Activated CD8-positive, alpha-beta memory T cell treated with anti-CD3 and anti-CD28 coated beads for 36 hours (primary cell): Measurements from ENCODE around the gene PTGIS. TPM values are rescaled to one million over a fixed set of nuclear protein-coding genes. Genes with fewer than 3 reads are reported as not detected.

Experiments
- CTCF ChIA-PET: fragments of 350-600 bp; sonication (Branson Sonifier 250); formaldehyde crosslinking; loops from one replicate; lab custom pipeline; 2021; ENCODE audit warnings: antibody characterized with exemption; lab: Charles Lee
- POLR2A ChIA-PET: fragments of 350-600 bp; sonication (Branson Sonifier 250); formaldehyde crosslinking; loops from one replicate; lab custom pipeline; 2021; ENCODE audit warnings: antibody characterized with exemption; lab: Charles Lee
- total RNA-seq, 2 experiments: library from RNA; stranded (reverse); gene quantifications; one replicate each; pipeline ENCODE4 v1.2.3, GENCODE V29; 2021

The PTGIS gene
- total RNA-seq, 2 experiments from 2014 or later = 7.9 to 8.2 TPM

- ChIA-PET CTCF (interaction anchor here (1.5 kb wide), 1 partner anchor 31 kb away, joined by 3 read pairs; no protein-coding TSS in a partner anchor), POLR2A (no interaction called here)
Measured at GRCh38 chr20:49503176-49503575, 64.8 kb downstream of the PTGIS start.

- CTCF ChIA-PET = interaction anchor here (0.7 kb wide), 1 partner anchor 1976 kb away, joined by 3 read pairs; no protein-coding TSS in a partner anchor
- POLR2A ChIA-PET = no interaction called here
Measured at GRCh38 chr20:49501917-49502316, 66.0 kb downstream of the PTGIS start.

GRCh38 chr20:49497398-49497669, 70.6 kb downstream of the PTGIS start:
- POLR2A ChIA-PET = no interaction called here
- CTCF ChIA-PET = interaction anchor here (0.8 to 0.9 kb wide), 2 partner anchors 12 to 13 kb away, joined by 3 read pairs; no protein-coding TSS in a partner anchor

- ChIA-PET CTCF (interaction anchor here (0.8 to 0.9 kb wide), 2 partner anchors 12 to 13 kb away, joined by 3 read pairs; no protein-coding TSS in a partner anchor), POLR2A (no interaction called here)
Measured at GRCh38 chr20:49496553-49497397, 71.2 kb downstream of the PTGIS start.

GRCh38 chr20:49496043-49496442, 71.9 kb downstream of the PTGIS start:
- POLR2A ChIA-PET = no interaction called here
- CTCF ChIA-PET = no interaction called here

- ChIA-PET POLR2A (no interaction called here), CTCF (no interaction called here)
Measured at GRCh38 chr20:49490689-49491088, 77.2 kb downstream of the PTGIS start.

GRCh38 chr20:49489688-49490087, 78.2 kb downstream of the PTGIS start:
- CTCF ChIA-PET = interaction anchor here (1.3 to 1.4 kb wide), 2 partner anchors 16 to 155 kb away, joined by 3 to 4 read pairs; no protein-coding TSS in a partner anchor
- POLR2A ChIA-PET = no interaction called here

GRCh38 chr20:49486064-49486463, 81.9 kb downstream of the PTGIS start:
- POLR2A ChIA-PET = no interaction called here
- CTCF ChIA-PET = no interaction called here

GRCh38 chr20:49485563-49485962, 82.4 kb downstream of the PTGIS start:
- CTCF ChIA-PET = interaction anchor here (0.7 to 2.7 kb wide), 3 partner anchors 125 to 152 kb away, joined by 3 to 22 read pairs (median 5); no protein-coding TSS in a partner anchor
- POLR2A ChIA-PET = no interaction called here

- ChIA-PET POLR2A (interaction anchor here (0.6 to 0.7 kb wide), 2 partner anchors 9 to 73 kb away, joined by 3 read pairs; no protein-coding TSS in a partner anchor), CTCF (interaction anchor here (0.7 to 2.7 kb wide), 20 partner anchors 10 to 317 kb away, joined by 3 to 22 read pairs (median 4); no protein-coding TSS in a partner anchor)
Measured at GRCh38 chr20:49484180-49485140, 83.5 kb downstream of the PTGIS start.

- POLR2A ChIA-PET = no interaction called here
Measured at GRCh38 chr20:49483696-49484123, 84.2 kb downstream of the PTGIS start.

GRCh38 chr20:49483018-49483695, 84.8 kb downstream of the PTGIS start:
- ChIA-PET CTCF (interaction anchor here (1.0 to 2.7 kb wide), 9 partner anchors 8 to 150 kb away, joined by 3 to 22 read pairs (median 4); no protein-coding TSS in a partner anchor), POLR2A (no interaction called here)

More at GRCh38 chr20:49483696-49484123, 84.2 kb downstream of the PTGIS start:
- CTCF ChIA-PET = interaction anchor here (0.7 to 2.7 kb wide), 16 partner anchors 9 to 153 kb away, joined by 3 to 22 read pairs (median 4); no protein-coding TSS in a partner anchor

GRCh38 chr20:49482621-49483017, 85.3 kb downstream of the PTGIS start, which contains the start of gene KCNB1:
KCNB1 (minus strand) TSS chr20:49482668; CDS start chr20:49482480, 188 bp downstream.
- CTCF ChIA-PET = interaction anchor here (1.6 to 2.5 kb wide), 2 partner anchors 8 to 128 kb away, joined by 3 to 8 read pairs; no protein-coding TSS in a partner anchor
- POLR2A ChIA-PET = no interaction called here

- ChIA-PET POLR2A (no interaction called here), CTCF (interaction anchor here (0.6 to 1.6 kb wide), 2 partner anchors 100 to 128 kb away, joined by 3 read pairs; no protein-coding TSS in a partner anchor)
Measured at GRCh38 chr20:49482173-49482572, 85.8 kb downstream of the PTGIS start.

- ChIA-PET CTCF (no interaction called here), POLR2A (no interaction called here)
Measured at GRCh38 chr20:49481116-49481515, 86.8 kb downstream of the PTGIS start.

- POLR2A ChIA-PET = no interaction called here
- CTCF ChIA-PET = interaction anchor here (0.6 kb wide), 1 partner anchor 157 kb away, joined by 3 read pairs; no protein-coding TSS in a partner anchor
Measured at GRCh38 chr20:49480236-49480635, 87.7 kb downstream of the PTGIS start.

GRCh38 chr20:49479785-49480184, 88.2 kb downstream of the PTGIS start:
- ChIA-PET CTCF (interaction anchor here (0.6 kb wide), 1 partner anchor 156 kb away, joined by 3 read pairs; no protein-coding TSS in a partner anchor), POLR2A (no interaction called here)
